PC-9 (cell line): ENCODE data around the gene GATA6.

ENCODE experiments used
- CTCF ChIP-seq: fragments of 200-600 bp; sonication (generic); conservative IDR thresholded peaks from 2 replicates; pipeline ENCODE4 v1.6.1; 2017; ENCODE audit warnings: mixed run types, antibody characterized with exemption, mild to moderate bottlenecking, moderate library complexity
- EZH2 ChIP-seq: fragments of 200-600 bp; sonication (generic); IDR thresholded peaks from 2 replicates; pipeline ENCODE4 v1.8.0; 2017; ENCODE audit warnings: antibody characterized with exemption, low read depth

GRCh38 chr18:22180722-22181121 lies 11.3 kb downstream of the GATA6 start:
- TF ChIP-seq CTCF (no peak), EZH2 (no peak)
